Hair follicle dermal papilla cell (primary cell): ENCODE results near the gene SIX5. TPM values are rescaled to one million over a fixed set of nuclear protein-coding genes. Genes with fewer than 3 reads are reported as not detected.

Experiments used
- total RNA-seq: library from RNA; depleted of rRNA; stranded (reverse); fragments of >200 nt; gene quantifications from 2 replicates; pipeline ENCODE4 v1.2.3, GENCODE V29; 2012

SIX5 gene
- 15.3 and 17.2 TPM in 2 replicates for total RNA-seq

GRCh38 chr19:45768984-45769782 is at the start of gene SIX5:
TSS of gene SIX5 (minus strand) at chr19:45769252. CDS start at chr19:45768844, 408 bp downstream.

DNA sequence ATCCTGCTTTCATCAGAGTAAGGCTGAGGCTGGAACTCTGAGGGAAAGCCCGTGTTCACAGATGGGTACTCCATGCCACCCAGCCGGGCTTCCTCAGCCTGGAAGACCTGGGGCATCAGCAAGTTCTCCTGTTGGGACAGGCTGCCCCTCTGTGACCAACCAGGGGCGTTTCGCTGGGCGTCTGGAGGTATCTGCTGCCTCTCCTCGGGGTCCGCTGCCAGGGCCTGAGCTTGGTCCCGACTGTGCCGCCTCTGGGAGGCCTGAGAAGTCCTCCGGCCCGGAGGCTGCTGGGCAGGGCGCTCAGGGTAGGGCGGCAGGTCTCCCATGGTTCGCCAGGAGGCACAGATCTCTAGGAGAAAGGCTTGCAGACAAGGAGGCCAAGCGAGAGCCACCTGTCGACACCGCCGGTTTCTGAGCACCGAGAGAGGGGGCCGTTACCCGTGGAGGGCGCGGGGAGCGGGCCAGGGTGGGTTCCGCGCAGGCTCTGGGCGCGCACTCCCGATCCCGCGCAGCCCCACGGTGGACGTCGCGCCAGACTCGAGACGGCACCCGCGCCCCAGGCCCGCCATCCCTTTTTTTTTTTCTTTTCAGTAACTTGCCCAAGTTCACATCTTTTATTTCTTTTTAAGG is 45.9 kb upstream of the SIX5 start, which contains the start of gene RSPH6A:
Gene RSPH6A, minus strand, starts transcription at position 458 of the 630 bp plus-strand sequence. Its CDS starts 132 bp downstream, at position 326.

GRCh38 chr19:45792470-45793177 is 23.6 kb upstream of the SIX5 start, which contains the start of gene DMWD:
TSS of gene DMWD (minus strand) at chr19:45792845. CDS start at chr19:45792756, 89 bp downstream.

GRCh38 chr19:45782162-45782691 is 13.2 kb upstream of the SIX5 start, which contains the start of gene DMPK:
TSS of gene DMPK (minus strand) at chr19:45782490. CDS start at chr19:45782352, 138 bp downstream.

GRCh38 chr19:45733160-45733810 is 35.8 kb downstream of the SIX5 start, which contains the start of gene MEIOSIN:
TSS of gene MEIOSIN (plus strand) at chr19:45733439. CDS start at chr19:45735377, 1,938 bp downstream.

DNA sequence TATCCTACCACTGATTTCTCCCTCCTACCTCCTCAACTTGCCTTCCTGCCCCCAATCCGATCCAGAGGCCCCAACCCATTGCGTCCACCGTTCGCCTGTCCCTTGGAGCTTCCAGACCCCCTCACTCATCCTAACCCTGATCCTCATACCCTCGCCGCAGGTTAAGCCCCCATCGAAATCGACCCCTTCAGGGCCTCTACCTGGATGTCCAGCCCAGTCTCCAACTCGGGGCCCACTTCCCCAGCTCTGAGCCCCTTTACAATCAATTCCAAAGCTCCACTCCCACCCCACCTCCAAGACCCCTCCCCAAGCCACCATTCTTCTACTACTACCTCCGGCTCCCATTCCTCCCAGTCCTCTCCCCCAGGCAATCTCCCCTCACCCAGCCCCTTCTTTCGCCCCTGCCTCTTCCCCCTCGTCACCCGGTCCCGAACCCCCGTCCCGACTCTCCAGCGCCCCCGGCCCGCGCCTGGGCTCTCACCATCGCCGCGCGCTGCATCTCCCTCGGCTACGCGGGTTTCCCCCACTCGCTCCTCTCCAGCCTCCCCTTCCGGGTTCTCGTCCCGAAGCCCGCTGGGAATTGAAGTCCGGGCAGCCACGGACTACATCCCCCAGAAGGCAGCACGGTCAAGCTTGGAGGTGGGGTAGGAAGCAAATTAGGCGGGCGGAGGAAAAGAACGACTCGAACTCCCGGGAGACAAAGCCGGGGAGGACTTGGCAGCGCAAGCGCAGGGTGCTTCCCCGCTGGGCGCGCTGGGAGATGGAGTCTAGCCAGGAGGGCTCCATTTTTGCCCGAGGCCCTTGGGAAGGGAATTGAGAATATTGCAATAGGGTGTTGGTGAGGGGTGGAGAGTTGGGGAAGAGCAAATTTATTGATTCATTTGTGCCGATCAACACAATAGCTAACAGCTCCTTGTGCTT is 38.4 kb downstream of the SIX5 start, which contains the start of gene FBXO46:
Gene FBXO46, minus strand, starts transcription at position 529 of the 921 bp plus-strand sequence. CDS start 17,401 bp downstream, outside the sequence.

Other genes with a start within 250 kb of the SIX5 start
- 12.0 and 16.3 TPM in 2 replicates for gene OPA3, start 184.4 kb downstream of the SIX5 start, total RNA-seq
- gene GPR4, start 167.0 kb downstream of the SIX5 start, total RNA-seq: not detected in 2 replicates
- gene EML2, start 129.9 kb downstream of the SIX5 start, total RNA-seq: 25.2 and 27.0 TPM in 2 replicates
- 0.49 TPM in 1 of 2 replicates, not detected in the other for gene GIPR, start 101.0 kb downstream of the SIX5 start, total RNA-seq
- 116 and 182 TPM in 2 replicates for gene SNRPD2, start 77.3 kb downstream of the SIX5 start, total RNA-seq
- gene QPCTL, start 76.6 kb downstream of the SIX5 start, total RNA-seq: 21.7 and 23.0 TPM in 2 replicates
- gene FBXO46, start 38.4 kb downstream of the SIX5 start, total RNA-seq: 8.8 and 9.7 TPM in 2 replicates
- not detected in 2 replicates for gene MEIOSIN, start 35.8 kb downstream of the SIX5 start, total RNA-seq
- 115 and 129 TPM in 2 replicates for gene DMPK, start 13.2 kb upstream of the SIX5 start, total RNA-seq
- gene DMWD, start 23.6 kb upstream of the SIX5 start, total RNA-seq: 67.4 and 90.9 TPM in 2 replicates
- 0.16 and 0.24 TPM in 2 replicates for gene RSPH6A, start 46.1 kb upstream of the SIX5 start, total RNA-seq
- gene SYMPK, start 93.9 kb upstream of the SIX5 start, total RNA-seq: 42.0 and 44.0 TPM in 2 replicates
- not detected in 2 replicates for gene FOXA3, start 95.1 kb upstream of the SIX5 start, total RNA-seq
- gene IRF2BP1, start 116.9 kb upstream of the SIX5 start, total RNA-seq: 41.0 and 44.3 TPM in 2 replicates
- gene MYPOP, start 133.4 kb upstream of the SIX5 start, total RNA-seq: 1.6 and 2.4 TPM in 2 replicates
- not detected in 2 replicates for gene NANOS2, start 145.5 kb upstream of the SIX5 start, total RNA-seq
- not detected in 2 replicates for gene NOVA2, start 204.6 kb upstream of the SIX5 start, total RNA-seq
- gene CCDC61, start 226.2 kb upstream of the SIX5 start, total RNA-seq: 4.2 and 10.1 TPM in 2 replicates